CD4-positive, alpha-beta T cell (primary cell): ENCODE measurements around the gene YWHAG. TPM values are rescaled to one million over a fixed set of nuclear protein-coding genes. Genes with fewer than 3 reads are reported as not detected.
A peak's percentile ranks its signal among the peaks of the same experiment; 100 is the strongest.

Source experiments
- ATAC-seq: fragments of 200-7000 bp; cut with Tn5 transposase; one replicate; pipeline ENCODE4 v1.10.0; 2022; ENCODE audit warnings: mild to moderate bottlenecking; ENCODE audit not compliant: poor library complexity
- CTCF ChIA-PET: fragments of 350-600 bp; sonication (Branson Sonifier 250); formaldehyde crosslinking; loops from one replicate; lab custom pipeline; 2021; ENCODE audit warnings: antibody characterized with exemption, inconsistent platforms; lab: Charles Lee
- POLR2A ChIA-PET: fragments of 350-600 bp; sonication (Branson Sonifier 250); formaldehyde crosslinking; loops from one replicate; lab custom pipeline; 2021; ENCODE audit warnings: antibody characterized with exemption, inconsistent platforms; lab: Charles Lee
- DNase-seq, 14 experiments: peaks; one replicate each; pipeline ENCODE4 v3.0.0-alpha.2; 2013 to 2020; ENCODE audit warnings: mixed read lengths in 2 of 14
- H3K27ac ChIP-seq, 2 donors: one replicate each; pipeline versions ENCODE4 v1.5.1 to v1.7.0; 2013; ENCODE audit warnings: low read length in 2 of 2, low read depth in 1 of 2, mild to moderate bottlenecking in 1 of 2
- H3K27me3 ChIP-seq, 2 experiments: 1 replicate in 1 of 2; 2 replicates in 1 of 2; pipeline versions ENCODE4 v1.6.1 to v1.7.0; 2013; ENCODE audit warnings: low read length in 2 of 2, control low read depth in 1 of 2, mild to moderate bottlenecking in 1 of 2, moderate library complexity in 1 of 2; ENCODE audit not compliant: insufficient read depth in 2 of 2, control insufficient read depth in 1 of 2
- H3K36me3 ChIP-seq: one replicate; pipeline ENCODE4 v1.6.1; 2013; ENCODE audit warnings: low read length, control low read depth; ENCODE audit not compliant: insufficient read depth
- H3K4me1 ChIP-seq: one replicate; pipeline ENCODE4 v1.6.1; 2013; ENCODE audit warnings: low read length, control low read depth; ENCODE audit not compliant: insufficient read depth
- H3K4me3 ChIP-seq: one replicate; pipeline ENCODE4 v1.5.1; 2013; ENCODE audit warnings: mild to moderate bottlenecking, low read length, moderate library complexity
- H3K9me3 ChIP-seq, 2 experiments: 1 replicate in 1 of 2; 2 replicates in 1 of 2; pipeline versions ENCODE4 v1.6.1 to v1.7.0; 2013; ENCODE audit warnings: low read length in 2 of 2, mild to moderate bottlenecking in 2 of 2, control low read depth in 1 of 2, moderate library complexity in 1 of 2; ENCODE audit not compliant: control insufficient read depth in 1 of 2, insufficient read depth in 1 of 2
- H3K27ac Mint-ChIP-seq: one replicate; pipeline ENCODE4 v1.8.0; 2020; ENCODE audit warnings: mixed read lengths
- H3K27me3 Mint-ChIP-seq: one replicate; pipeline ENCODE4 v1.8.0; 2021; ENCODE audit warnings: mixed read lengths
- H3K36me3 Mint-ChIP-seq: one replicate; pipeline ENCODE4 v1.8.0; 2021; ENCODE audit warnings: low read depth, mixed read lengths
- H3K4me1 Mint-ChIP-seq: one replicate; pipeline ENCODE4 v1.8.0; 2021; ENCODE audit warnings: low read depth, mixed read lengths
- H3K4me3 Mint-ChIP-seq: one replicate; pipeline ENCODE4 v1.8.0; 2020; ENCODE audit warnings: mild to moderate bottlenecking, mixed read lengths
- H3K9me3 Mint-ChIP-seq: one replicate; pipeline ENCODE4 v1.8.0; 2020; ENCODE audit warnings: mixed read lengths
- CTCF ChIP-seq: fragments of 200-600 bp; IDR thresholded peaks from one replicate; pipeline ENCODE4 v1.8.0; 2022; ENCODE audit warnings: antibody characterized with exemption, mild to moderate bottlenecking
- intact Hi-C, 2 experiments: fragments of 100-400 bp; cut with DNase I in 1 of 2; cut with micrococcal nuclease in 1 of 2; formaldehyde crosslinking; loops; one replicate each; pipeline versions ENCODE4 v1.15.1 to v1.9.0; 2023 to 2025; cut with DNase I, micrococcal nuclease
- total RNA-seq, 174 experiments: library from RNA in 2 of 174; stranded (reverse) in 2 of 174; gene quantifications; one replicate each; pipeline ENCODE4 v1.2.3 and lab custom pipeline; 2021 to 2026

The YWHAG gene
- total RNA-seq, 2 experiments from 2014 or later = 23.4 to 24.3 TPM

GRCh38 chr7:76304888-76305375 is 53.9 kb downstream of the YWHAG start:
- intact Hi-C loops = no loop called here
- no peak for TF ChIP-seq CTCF
- ChIA-PET POLR2A (interaction anchor here (0.6 to 3.4 kb wide), 2 partner anchors 9 to 13 kb away, joined by 4 to 27 read pairs; no protein-coding TSS in a partner anchor), CTCF (interaction anchor here (2.0 kb wide), 1 partner anchor 9 kb away, joined by 17 read pairs; no protein-coding TSS in a partner anchor)
- Histone ChIP-seq H3K4me3 (no peak overlapping the region), H3K4me1 (peaks cover 24% of the 10 kb centered on the region), H3K9me3 (no peaks in the 10 kb centered on the region), H3K27me3 (no peaks in the 10 kb centered on the region), H3K36me3 (no peaks in the 10 kb centered on the region), H3K27ac (no peak overlapping the region)
- Mint-ChIP-seq H3K36me3 (no peaks in the 10 kb centered on the region), H3K4me3 (peak overlapping the region; percentile 96), H3K4me1 (peaks cover 21% of the 10 kb centered on the region), H3K9me3 (no peaks in the 10 kb centered on the region), H3K27ac (no peak overlapping the region), H3K27me3 (no peaks in the 10 kb centered on the region)
- ATAC-seq = no peak
- no peak for DNase-seq

- no peaks in the 10 kb centered on the region for H3K9me3 Mint-ChIP-seq
- Histone ChIP-seq H3K27me3 (no peaks in the 10 kb centered on the region), H3K4me3 (peak overlapping the region; percentile 80), H3K4me1 (peaks cover 24% of the 10 kb centered on the region), H3K27ac (peak overlapping the region; percentile 29 to 46), H3K36me3 (no peaks in the 10 kb centered on the region), H3K9me3 (no peaks in the 10 kb centered on the region)
- no peaks in the 10 kb centered on the region for H3K27me3 Mint-ChIP-seq
- TF ChIP-seq CTCF = no peak
- no peaks in the 10 kb centered on the region for H3K36me3 Mint-ChIP-seq
- DNase-seq (peak; percentile 63 to 93 (median 75)), ATAC-seq (peak; percentile 62)
- peaks cover 21% of the 10 kb centered on the region for H3K4me1 Mint-ChIP-seq
- peak overlapping the region; percentile 96 for H3K4me3 Mint-ChIP-seq
- peak overlapping the region; percentile 57 for H3K27ac Mint-ChIP-seq
- POLR2A ChIA-PET = interaction anchor here (0.6 to 3.4 kb wide), 5 partner anchors 10 to 389 kb away, joined by 3 to 27 read pairs (median 10); partner anchors contain the start of genes POR and YWHAG
- CTCF ChIA-PET = interaction anchor here (2.9 kb wide), 1 partner anchor 11 kb away, joined by 20 read pairs; no protein-coding TSS in a partner anchor
- intact Hi-C loops = no loop called here
Observed at GRCh38 chr7:76303202-76304147, 55.3 kb downstream of the YWHAG start.

GRCh38 chr7:76302347-76303201 is 56.2 kb downstream of the YWHAG start, which contains the start of gene HSPB1:
HSPB1 (plus strand) TSS chr7:76302673; CDS start chr7:76302713, 40 bp downstream.
- Histone ChIP-seq H3K9me3 (no peaks in the 10 kb centered on the region), H3K27me3 (no peaks in the 10 kb centered on the region), H3K36me3 (no peaks in the 10 kb centered on the region), H3K4me1 (peaks cover 24% of the 10 kb centered on the region), H3K4me3 (peak within 1 kb of the TSS; percentile 80), H3K27ac (peak within 1 kb of the TSS; percentile 29 to 46)
- Mint-ChIP-seq H3K9me3 (no peaks in the 10 kb centered on the region), H3K27ac (peak within 1 kb of the TSS; percentile 57), H3K36me3 (no peaks in the 10 kb centered on the region), H3K4me1 (peaks cover 21% of the 10 kb centered on the region), H3K4me3 (peak within 1 kb of the TSS; percentile 96), H3K27me3 (no peaks in the 10 kb centered on the region)
- DNase-seq (peak; percentile 41 to 86 (median 64)), ATAC-seq (peak; percentile 73)
- no peak for TF ChIP-seq CTCF
- CTCF ChIA-PET = interaction anchor here (1.6 to 2.9 kb wide), 2 partner anchors 11 to 12 kb away, joined by 7 to 20 read pairs; no protein-coding TSS in a partner anchor
- intact Hi-C loops = no loop called here
- POLR2A ChIA-PET = interaction anchor here (0.6 to 3.4 kb wide), 5 partner anchors 11 to 388 kb away, joined by 3 to 27 read pairs (median 10); partner anchors contain the start of genes POR and YWHAG
